Sciatic nerve (tissue), 2 donors: Measurements from ENCODE around the gene SSH2. TPM values are rescaled to one million over a fixed set of nuclear protein-coding genes. Genes with fewer than 3 reads are reported as not detected.

Source experiments
- ATAC-seq: fragments of 200-7000 bp; cut with Tn5 transposase; one replicate; pipeline ENCODE4 v1.9.1; 2020; ENCODE audit warnings: mild to moderate bottlenecking, moderate library complexity
- DNase-seq: peaks from one replicate; pipeline ENCODE4 v3.0.0-alpha.2; 2020; ENCODE audit warnings: low spot score
- intact Hi-C: fragments of 100-400 bp; cut with DNase I; formaldehyde crosslinking; loops from one replicate; pipeline ENCODE4 v1.14.2; 2022
- total RNA-seq: library from RNA; stranded (reverse); fragmentation: NEBNext Ultra II Directional; extraction: Animal tissue kit (Norgen Biotek cat#: 25700); gene quantifications from one replicate; pipeline ENCODE4 v1.2.1, GENCODE V29; 2021
- donor health status: DM: no; HTN: no; CAD: no.
- donor health status: DM: no; HTN: no; CAD: no.

The SSH2 gene
- total RNA-seq, 1 donor from 2014 or later, result 45.1 TPM

- DNase-seq (no peak), ATAC-seq (no peak)
- intact Hi-C loops, result no loop called here
Measured at GRCh38 chr17:29582772-29583171, 347.3 kb downstream of the SSH2 start.

GRCh38 chr17:29582254-29582765, 347.7 kb downstream of the SSH2 start:
- intact Hi-C loops, result no loop called here
- ATAC-seq (no peak), DNase-seq (no peak)

GRCh38 chr17:29581583-29582253, 348.3 kb downstream of the SSH2 start:
- no peak for ATAC-seq
- no peak for DNase-seq
- intact Hi-C loops, result no loop called here

GRCh38 chr17:29579866-29580771, 349.9 kb downstream of the SSH2 start:
- intact Hi-C loops, result no loop called here

GRCh38 chr17:29578626-29579485, 351.2 kb downstream of the SSH2 start:
- DNase-seq (no peak), ATAC-seq (no peak)
- intact Hi-C loops, result no loop called here

More at GRCh38 chr17:29579866-29580771, 349.9 kb downstream of the SSH2 start:
- ATAC-seq (peak; percentile 87), DNase-seq (peak; percentile 93)

GRCh38 chr17:29577385-29578211, 352.4 kb downstream of the SSH2 start:
- ATAC-seq (peak; percentile 6), DNase-seq (no peak)

GRCh38 chr17:29577001-29577370, 353.0 kb downstream of the SSH2 start:
- ATAC-seq (no peak), DNase-seq (no peak)
- intact Hi-C loops, result no loop called here

More at GRCh38 chr17:29577385-29578211, 352.4 kb downstream of the SSH2 start:
- intact Hi-C loops, result no loop called here

GRCh38 chr17:29576214-29577000, 353.6 kb downstream of the SSH2 start:
- ATAC-seq, result no peak
- DNase-seq, result no peak
- intact Hi-C loops, result no loop called here

Other genes starting within 250 kb of the SSH2 start
- 0.45 TPM for gene EFCAB5, start 11.4 kb upstream of the SSH2 start, total RNA-seq
- 53.4 TPM for gene NSRP1, start 186.6 kb upstream of the SSH2 start, total RNA-seq